ENCODE results near the gene ZNF710.
"Not testable (repeated sequence)": the region's sequence is repeated elsewhere in the genome, so short reads cannot be mapped to it uniquely, and the experiment has no call there.

DNA sequence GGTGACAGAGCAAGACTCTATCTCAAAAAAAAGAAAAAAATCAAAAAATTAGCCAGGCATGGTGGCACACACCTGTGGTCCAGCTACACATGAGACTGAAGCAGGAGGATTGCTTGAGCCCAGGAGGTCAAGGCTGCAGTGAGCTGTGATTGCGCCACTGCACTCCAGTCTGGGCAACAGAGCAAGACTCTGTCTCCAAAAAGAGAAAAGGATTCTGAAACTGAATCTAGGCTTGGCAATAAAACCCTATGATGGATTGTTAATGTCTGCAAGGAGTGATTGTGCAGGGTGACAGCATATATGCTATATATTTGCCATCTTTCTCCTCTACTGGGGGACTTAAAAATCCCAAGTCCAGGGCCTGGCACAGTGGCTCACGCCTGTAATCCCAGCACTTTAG is 69.5 kb downstream of the ZNF710 start:
- TF ChIP-seq TAF1, POLR2A, SPI1, POLR2AphosphoS5 (IDR thresholded peaks at IDR 0.05; ENCODE audit: low read depth, low read length): not testable (repeated sequence)
